SH-SY5Y (cell line): ENCODE data around the gene ULK4.

ENCODE experiments used
- GATA2 ChIP-seq: IDR thresholded peaks from 2 replicates; pipeline ENCODE4 v1.6.1; 2011; ENCODE audit warnings: mild to moderate bottlenecking, low read depth, low read length
- GATA3 ChIP-seq: IDR thresholded peaks from 2 replicates; pipeline ENCODE4 v1.6.1; 2011; ENCODE audit warnings: low read depth, mild to moderate bottlenecking, low read length, moderate library complexity

- TF ChIP-seq GATA3 (no peak), GATA2 (no peak)
These were observed 666.2 kb downstream of the ULK4 start for GRCh38 chr3:41295740-41296139.
